Astrocyte of the cerebellum (primary cell): ENCODE data around the gene CFAP46.
"Not testable (repeated sequence)": the region's sequence is repeated elsewhere in the genome, so short reads cannot be mapped to it uniquely, and the experiment has no call there.

ENCODE experiments used
- DNase-seq: peaks from one replicate; pipeline ENCODE4 v3.0.0-alpha.2; 2011; ENCODE audit warnings: low read depth
- H3K4me3 ChIP-seq: 2 replicates; pipeline ENCODE4 v1.5.1; 2011; ENCODE audit warnings: mild to moderate bottlenecking, low read depth, low read length, moderate library complexity
- in situ Hi-C: cut with HindIII; loops from 2 replicates; pipeline ENCODE4 v1.10.0; 2017; ENCODE audit warnings: low sequenced_read_pairs
- TF ChIP-seq, protein P1 (sequence below): IDR thresholded peaks from 2 replicates; pipeline ENCODE4 v1.5.1; 2012; ENCODE audit warnings: low read length, low read depth, moderate library complexity, mild to moderate bottlenecking; ENCODE audit errors: missing control alignments

CFAP46 gene

DNA sequence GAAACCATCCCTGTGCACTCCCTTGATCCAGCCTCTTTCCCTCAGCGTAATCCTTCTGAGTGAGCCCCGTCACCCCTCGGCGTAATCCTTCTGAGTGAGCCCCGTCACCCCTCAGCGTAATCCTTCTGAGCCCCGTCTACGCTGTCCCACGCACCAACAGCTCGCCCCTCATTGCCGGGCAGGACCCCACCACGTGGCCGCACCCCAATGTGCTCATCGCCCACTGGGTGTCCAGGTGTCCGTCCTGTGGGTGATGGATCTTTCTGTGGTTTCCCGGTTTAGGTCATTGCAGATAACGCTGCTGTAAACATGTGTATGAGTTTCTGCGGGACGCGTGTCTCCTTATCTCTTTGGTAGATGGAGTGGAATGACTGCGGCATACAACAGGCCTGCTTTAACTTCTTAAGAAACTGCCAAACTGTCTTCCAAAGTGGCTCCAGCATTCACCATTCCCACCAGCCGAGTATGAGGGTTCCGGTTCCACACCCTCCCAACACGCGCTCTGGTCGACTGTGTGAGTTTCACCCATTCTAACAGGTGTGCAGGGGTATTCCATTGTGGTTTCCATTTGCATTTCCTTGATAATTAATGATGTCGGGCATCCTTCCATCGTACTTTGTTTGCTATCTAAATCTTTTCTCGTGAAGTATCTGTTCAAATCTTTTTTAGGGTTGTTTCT is 114.4 kb downstream of the CFAP46 start:
- TF ChIP-seq, protein P1, sequence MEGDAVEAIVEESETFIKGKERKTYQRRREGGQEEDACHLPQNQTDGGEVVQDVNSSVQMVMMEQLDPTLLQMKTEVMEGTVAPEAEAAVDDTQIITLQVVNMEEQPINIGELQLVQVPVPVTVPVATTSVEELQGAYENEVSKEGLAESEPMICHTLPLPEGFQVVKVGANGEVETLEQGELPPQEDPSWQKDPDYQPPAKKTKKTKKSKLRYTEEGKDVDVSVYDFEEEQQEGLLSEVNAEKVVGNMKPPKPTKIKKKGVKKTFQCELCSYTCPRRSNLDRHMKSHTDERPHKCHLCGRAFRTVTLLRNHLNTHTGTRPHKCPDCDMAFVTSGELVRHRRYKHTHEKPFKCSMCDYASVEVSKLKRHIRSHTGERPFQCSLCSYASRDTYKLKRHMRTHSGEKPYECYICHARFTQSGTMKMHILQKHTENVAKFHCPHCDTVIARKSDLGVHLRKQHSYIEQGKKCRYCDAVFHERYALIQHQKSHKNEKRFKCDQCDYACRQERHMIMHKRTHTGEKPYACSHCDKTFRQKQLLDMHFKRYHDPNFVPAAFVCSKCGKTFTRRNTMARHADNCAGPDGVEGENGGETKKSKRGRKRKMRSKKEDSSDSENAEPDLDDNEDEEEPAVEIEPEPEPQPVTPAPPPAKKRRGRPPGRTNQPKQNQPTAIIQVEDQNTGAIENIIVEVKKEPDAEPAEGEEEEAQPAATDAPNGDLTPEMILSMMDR, result no peak
- in situ Hi-C loops, result no loop called here
- no peak overlapping the region for H3K4me3 ChIP-seq
- DNase-seq, result no peak

GRCh38 chr10:132827423-132827789 is 115.0 kb downstream of the CFAP46 start:
- TF ChIP-seq, protein P1, result no peak
- in situ Hi-C loops, result no loop called here
- H3K4me3 ChIP-seq, result no peak overlapping the region
- no peak for DNase-seq

DNA sequence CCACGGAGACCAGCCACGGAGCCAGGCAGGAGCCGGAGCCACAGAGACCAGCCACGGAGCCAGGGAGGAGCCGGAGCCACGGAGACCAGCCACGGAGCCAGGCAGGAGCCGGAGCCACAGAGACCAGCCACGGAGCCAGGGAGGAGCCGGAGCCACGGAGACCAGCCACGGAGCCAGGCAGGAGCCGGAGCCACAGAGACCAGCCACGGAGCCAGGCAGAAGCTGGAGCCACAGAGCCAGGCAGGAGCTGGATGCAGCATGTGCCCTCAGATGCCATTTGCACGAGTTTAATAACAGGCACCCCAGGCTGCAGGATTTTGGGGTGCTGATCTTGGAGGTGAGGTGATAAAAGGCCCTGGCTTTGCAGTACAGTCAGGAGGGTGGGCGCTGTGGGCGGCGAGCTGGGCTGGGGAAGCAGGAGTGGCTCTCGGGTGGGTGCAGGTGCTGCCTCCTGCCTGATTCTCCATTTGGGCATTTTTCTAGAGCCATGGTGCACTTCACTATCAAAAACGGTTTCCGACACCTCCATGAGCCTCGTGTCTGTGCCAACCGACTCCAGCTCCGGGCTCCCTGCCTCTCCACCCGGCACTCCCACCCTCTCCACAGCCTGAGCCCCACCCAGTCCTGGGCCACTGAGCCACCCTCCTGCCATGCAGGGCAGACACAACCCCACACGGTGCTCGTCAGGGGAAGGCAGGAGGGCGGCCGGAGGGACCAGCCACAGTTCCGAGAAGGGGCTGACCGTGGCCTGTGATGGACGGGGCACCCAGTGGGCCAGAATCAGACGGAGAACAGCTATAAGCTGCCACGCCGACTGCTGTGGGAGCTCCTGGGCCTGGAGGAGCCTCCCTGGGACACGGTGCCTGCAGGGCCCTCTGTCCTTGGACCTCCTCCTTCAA is 115.6 kb downstream of the CFAP46 start:
- in situ Hi-C loops, result no loop called here
- no peak for DNase-seq
- no peak overlapping the region for H3K4me3 ChIP-seq
- TF ChIP-seq, protein P1, result no peak

DNA sequence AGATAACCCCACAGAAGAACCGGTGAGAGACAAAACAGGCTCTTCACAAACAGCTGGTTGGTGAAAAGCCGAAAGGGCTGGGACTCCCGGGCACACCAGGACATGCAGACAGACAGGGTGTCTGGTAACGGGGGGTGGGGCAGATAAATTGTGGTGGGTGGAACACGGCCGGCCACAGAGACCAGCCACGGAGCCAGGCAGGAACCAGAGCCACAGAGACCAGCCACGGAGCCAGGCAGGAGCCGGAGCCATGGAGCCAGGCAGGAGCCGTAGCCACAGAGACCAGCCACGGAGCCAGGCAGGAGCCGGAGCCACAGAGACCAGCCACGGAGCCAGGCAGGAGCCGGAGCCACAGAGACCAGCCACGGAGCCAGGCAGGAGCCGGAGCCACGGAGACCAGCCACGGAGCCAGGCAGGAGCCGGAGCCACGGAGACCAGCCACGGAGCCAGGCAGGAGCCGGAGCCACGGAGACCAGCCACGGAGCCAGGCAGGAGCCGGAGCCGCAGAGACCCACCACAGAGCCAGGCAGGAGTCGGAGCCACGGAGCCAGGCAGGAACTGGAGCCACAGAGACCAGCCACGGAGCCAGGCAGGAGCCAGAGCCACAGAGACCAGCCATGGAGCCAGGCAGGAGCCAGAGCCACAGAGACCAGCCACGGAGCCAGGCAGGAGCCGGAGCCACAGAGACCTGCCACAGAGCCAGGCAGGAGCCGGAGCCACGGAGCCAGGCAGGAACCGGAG is 116.4 kb downstream of the CFAP46 start:
- in situ Hi-C loops, DNase-seq, H3K4me3 ChIP-seq: not testable (repeated sequence)

- TF ChIP-seq, protein P1, result no peak
- DNase-seq, result no peak
- no peak overlapping the region for H3K4me3 ChIP-seq
- in situ Hi-C loops, result no loop called here
Observed at GRCh38 chr10:132820056-132820455, 122.3 kb downstream of the CFAP46 start.

DNA sequence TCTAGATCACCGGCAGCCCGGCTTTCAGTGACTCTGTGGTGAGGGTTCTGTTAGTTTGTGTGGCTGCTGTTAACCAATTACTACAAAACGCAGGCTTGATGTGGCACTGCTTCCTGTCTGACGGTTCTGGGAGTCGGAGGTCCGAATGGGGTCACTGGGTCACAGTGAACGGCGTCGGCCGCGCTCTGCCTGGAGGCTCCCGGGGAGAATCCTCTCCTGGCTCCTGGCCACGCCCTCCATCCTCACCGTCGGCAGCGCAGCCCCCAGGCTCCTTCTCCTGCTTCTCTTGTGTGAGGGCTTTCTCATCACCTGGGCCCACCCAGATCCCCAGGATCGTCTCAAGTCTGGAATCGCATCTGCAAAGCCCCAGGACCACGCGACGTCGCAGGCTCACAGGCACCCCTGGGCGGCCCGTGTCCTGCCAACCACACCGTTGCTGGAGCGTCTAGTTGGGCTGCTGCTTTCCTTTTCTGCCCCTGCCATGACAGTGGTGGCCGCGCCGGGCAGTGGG is 124.6 kb downstream of the CFAP46 start:
- in situ Hi-C loops, result no loop called here
- TF ChIP-seq, protein P1, result no peak
- H3K4me3 ChIP-seq, result no peak overlapping the region
- no peak for DNase-seq
